ENCODE results near the gene SNAPIN. TPM values are rescaled to one million over a fixed set of nuclear protein-coding genes. Genes with fewer than 3 reads are reported as not detected.

The SNAPIN gene
- total RNA-seq, 1 experiment from 2014 or later, result 29.0 TPM

DNA sequence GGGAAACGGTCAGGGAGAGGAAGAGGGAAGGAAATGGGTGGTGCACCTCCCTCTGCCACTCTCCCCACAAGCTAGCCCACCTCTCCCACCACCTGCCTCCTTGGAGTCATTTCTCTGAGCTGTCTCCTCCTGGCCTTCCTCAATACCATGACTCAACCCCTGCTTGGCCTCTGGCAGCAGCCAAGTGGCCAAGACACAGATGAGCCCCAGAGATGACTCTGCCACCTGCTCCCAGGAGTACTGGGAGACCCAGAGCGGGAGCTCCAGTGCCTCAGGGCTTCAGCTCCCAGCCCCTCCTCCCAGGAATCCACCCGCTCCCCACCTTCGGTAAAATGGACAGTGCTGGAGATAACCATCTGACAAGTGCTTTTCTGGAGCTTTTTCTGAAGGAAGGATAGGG lies 48.2 kb upstream of the SNAPIN start:
- peaks cover 9% of the 10 kb centered on the region; the same call in 1 of the 2 replicates for H3K4me1 ChIP-seq (ENCODE audit: insufficient read depth, low read length)
- no peak overlapping the region for H2BK15ac ChIP-seq (ENCODE audit: low read depth, low read length)
- Mint-ChIP-seq H3K27me3 (ENCODE audit: low read depth) (peaks cover 2% of the 10 kb centered on the region), H3K27ac (no peak overlapping the region), H3K9me3 (no peaks in the 10 kb centered on the region), H3K4me3 (no peak overlapping the region; a peak in 1 of 5 replicates), H3K36me3 (ENCODE audit: insufficient read depth in 1 of 3, low read depth in 3 of 3) (peaks cover 0 to 3% (median 1%) of the 10 kb centered on the region in 3 experiments; a peak in 2 of 7 replicates), H3K4me1 (peaks cover 38 to 56% of the 10 kb centered on the region in 2 experiments)
- no peak overlapping the region for H4K5ac ChIP-seq (ENCODE audit: insufficient read length, low read depth, low read length)
- no peak overlapping the region for H3K4me2 ChIP-seq (ENCODE audit: insufficient read depth, insufficient read length, low read length)
- TF ChIP-seq, protein P1, sequence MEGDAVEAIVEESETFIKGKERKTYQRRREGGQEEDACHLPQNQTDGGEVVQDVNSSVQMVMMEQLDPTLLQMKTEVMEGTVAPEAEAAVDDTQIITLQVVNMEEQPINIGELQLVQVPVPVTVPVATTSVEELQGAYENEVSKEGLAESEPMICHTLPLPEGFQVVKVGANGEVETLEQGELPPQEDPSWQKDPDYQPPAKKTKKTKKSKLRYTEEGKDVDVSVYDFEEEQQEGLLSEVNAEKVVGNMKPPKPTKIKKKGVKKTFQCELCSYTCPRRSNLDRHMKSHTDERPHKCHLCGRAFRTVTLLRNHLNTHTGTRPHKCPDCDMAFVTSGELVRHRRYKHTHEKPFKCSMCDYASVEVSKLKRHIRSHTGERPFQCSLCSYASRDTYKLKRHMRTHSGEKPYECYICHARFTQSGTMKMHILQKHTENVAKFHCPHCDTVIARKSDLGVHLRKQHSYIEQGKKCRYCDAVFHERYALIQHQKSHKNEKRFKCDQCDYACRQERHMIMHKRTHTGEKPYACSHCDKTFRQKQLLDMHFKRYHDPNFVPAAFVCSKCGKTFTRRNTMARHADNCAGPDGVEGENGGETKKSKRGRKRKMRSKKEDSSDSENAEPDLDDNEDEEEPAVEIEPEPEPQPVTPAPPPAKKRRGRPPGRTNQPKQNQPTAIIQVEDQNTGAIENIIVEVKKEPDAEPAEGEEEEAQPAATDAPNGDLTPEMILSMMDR (conservative IDR thresholded peaks at IDR 0.05), result no peak
- H3K18ac ChIP-seq (ENCODE audit: insufficient read length, low read depth, low read length), result no peak overlapping the region
- no peak overlapping the region for H2BK12ac ChIP-seq (ENCODE audit: insufficient read length, low read depth, low read length)
- no peak overlapping the region for H3K27ac ChIP-seq (ENCODE audit: insufficient read length, low read depth, low read length)
- H3K23me2 ChIP-seq (ENCODE audit: insufficient read length, low read depth, low read length, poor library complexity, severe bottlenecking), result peaks cover 3% of the 10 kb centered on the region
- H3K23ac ChIP-seq (ENCODE audit: insufficient read length, low read depth, low read length), result no peak overlapping the region
- H2BK120ac ChIP-seq (ENCODE audit: low read depth, low read length, poor library complexity, severe bottlenecking), result no peak overlapping the region
- H2AK5ac ChIP-seq (ENCODE audit: insufficient read length, low read length), result no peak overlapping the region
- WGBS (ENCODE audit: extremely low coverage, insufficient read length, low lambda C conversion rate), result no CpG with 5 or more reads among the region's 4 CpGs
- H3K4ac ChIP-seq (ENCODE audit: low read depth, low read length), result no peak overlapping the region
- no peak overlapping the region for H3T11ph ChIP-seq (ENCODE audit: low read length)
- no peak overlapping the region for H3K56ac ChIP-seq (ENCODE audit: insufficient read length, low read depth, low read length)
- no peak overlapping the region for H2BK5ac ChIP-seq (ENCODE audit: insufficient read length, low read length)
- no peak overlapping the region for H4K8ac ChIP-seq (replicated peaks; ENCODE audit: insufficient read length, low read depth, low read length)
- DNase-seq, result no peak
- no peaks in the 10 kb centered on the region for H3K27me3 ChIP-seq (ENCODE audit: insufficient read depth, low read length)
- H3K9ac ChIP-seq (ENCODE audit: extremely low read depth, insufficient read length, low read length), result no peak overlapping the region
- no peaks in the 10 kb centered on the region for H3K9me3 ChIP-seq (ENCODE audit: control insufficient read depth, low read depth, low read length)
- no peak overlapping the region for H2BK20ac ChIP-seq (ENCODE audit: low read depth, low read length, poor library complexity, severe bottlenecking)
- no peak overlapping the region for H2AFZ ChIP-seq (ENCODE audit: low read length)
- H4K20me1 ChIP-seq (ENCODE audit: control insufficient read depth, insufficient read depth, insufficient read length), result no peaks in the 10 kb centered on the region
- H3K14ac ChIP-seq (ENCODE audit: insufficient read depth, low read length), result no peak overlapping the region
- no peaks in the 10 kb centered on the region for H3K79me2 ChIP-seq (ENCODE audit: insufficient read depth, low read length)
- H4K91ac ChIP-seq (ENCODE audit: insufficient read length, low read depth, low read length), result no peak overlapping the region
- no peaks in the 10 kb centered on the region for H3K79me1 ChIP-seq (ENCODE audit: insufficient read depth, low read depth, low read length, poor library complexity, severe bottlenecking)

All from H9 (cell line).